Coronary artery (tissue), 2 donors: ENCODE measurements around the gene RPS8.
A peak's percentile ranks its signal among the peaks of the same experiment; 100 is the strongest.

ENCODE experiments used
- DNase-seq: peaks from one replicate; pipeline ENCODE4 v3.0.0-alpha.2; 2017; ENCODE audit warnings: low spot score
- H3K27ac ChIP-seq, 2 donors: fragments of 200-600 bp; sonication (generic); one replicate each; pipeline ENCODE4 v1.5.1; 2016 to 2019
- H3K4me3 ChIP-seq: fragments of 200-600 bp; sonication (generic); 2 replicates; pipeline ENCODE4 v1.5.1; 2016; ENCODE audit warnings: mild to moderate bottlenecking, moderate library complexity
- CTCF ChIP-seq: fragments of 200-600 bp; sonication (generic); IDR thresholded peaks from one replicate; pipeline ENCODE4 v1.5.1; 2019; ENCODE audit warnings: antibody characterized with exemption

The RPS8 gene

GRCh38 chr1:44806025-44806703 lies 30.8 kb downstream of the RPS8 start:
- TF ChIP-seq CTCF, result no peak
- peak overlapping the region; percentile 64 for H3K4me3 ChIP-seq
- H3K27ac ChIP-seq, result peak overlapping the region; percentile 100
- peak; percentile 79 for DNase-seq

GRCh38 chr1:44806704-44807363 lies 31.5 kb downstream of the RPS8 start, which contains the start of gene DYNLT4:
Gene DYNLT4 (minus strand): TSS chr1:44807351. CDS start chr1:44806668, 683 bp downstream.
- no peak for DNase-seq
- Histone ChIP-seq H3K27ac (peak within 1 kb of the TSS; percentile 100), H3K4me3 (peak within 1 kb of the TSS; percentile 64)
- no peak for TF ChIP-seq CTCF

GRCh38 chr1:44807364-44808062 lies 32.2 kb downstream of the RPS8 start:
- peak; percentile 99 for DNase-seq
- Histone ChIP-seq H3K4me3 (peak overlapping the region; percentile 64), H3K27ac (peak overlapping the region; percentile 100)
- no peak for TF ChIP-seq CTCF

- DNase-seq, result peak; percentile 94
- H3K4me3 ChIP-seq, result peak within 1 kb of the TSS; percentile 64
- H3K27ac ChIP-seq, result peak within 1 kb of the TSS; percentile 100
- no peak for TF ChIP-seq CTCF
Observed at GRCh38 chr1:44808063-44808937, 33.0 kb downstream of the RPS8 start, which contains the start of gene BTBD19. Gene BTBD19 (plus strand): TSS chr1:44808523. CDS start chr1:44808821, 298 bp downstream.

- Histone ChIP-seq H3K27ac (peak overlapping the region; percentile 100), H3K4me3 (peak overlapping the region; percentile 64)
- no peak for TF ChIP-seq CTCF
- peak; percentile 87 for DNase-seq
Observed at GRCh38 chr1:44808938-44809917, 33.9 kb downstream of the RPS8 start.
